ENCODE data around the gene DNLZ. TPM values are rescaled to one million over a fixed set of nuclear protein-coding genes. Genes with fewer than 3 reads are reported as not detected.

Gene DNLZ
- total and polyA plus RNA-seq, 9 of the 15 experiments (the other 6 are each of a cell fraction or from before 2014, with no cell fraction given), result 0.17 to 44.6 (median 3.4) TPM

- TF ChIP-seq STAT6 (CRISPR knock-in tag; IDR thresholded peaks at IDR 0.05) (no peak), CBX3 (IDR thresholded peaks at IDR 0.05; ENCODE audit: borderline replicate concordance in 1 of 2, low read length in 2 of 2) (no peak), CBX1 (IDR thresholded peaks at IDR 0.05; ENCODE audit: low read depth) (peak; percentile 8; the same call in 1 of the 2 replicates), ZNF592 (IDR thresholded peaks at IDR 0.05) (no peak), KHSRP (IDR thresholded peaks at IDR 0.05) (no peak), ZNF511 (CRISPR knock-in tag; IDR thresholded peaks at IDR 0.05) (0 out of 2 replicates have a peak, but pooled peaks have one; percentile 10), ELF2 (CRISPR knock-in tag; IDR thresholded peaks at IDR 0.05) (no peak), ZNF551 (CRISPR knock-in tag; IDR thresholded peaks at IDR 0.05) (no peak), NFYB (IDR thresholded peaks at IDR 0.05; ENCODE audit: extremely low read depth, insufficient read length) (no peak), MTF1 (CRISPR knock-in tag; IDR thresholded peaks at IDR 0.05; ENCODE audit: borderline replicate concordance) (no peak), ZNF311 (CRISPR knock-in tag; IDR thresholded peaks at IDR 0.05) (no peak), HNRNPUL1 (IDR thresholded peaks at IDR 0.05; ENCODE audit: low read length) (no peak), ID3 (CRISPR knock-in tag; IDR thresholded peaks at IDR 0.05) (no peak), ID3 (tag; IDR thresholded peaks at IDR 0.05) (no peak), SMAD4 (CRISPR knock-in tag; conservative IDR thresholded peaks at IDR 0.05) (peak; percentile 42; the same call in 1 of the 2 replicates), HDAC2 (IDR thresholded peaks at IDR 0.05) (peak; percentile 55; the same call in 1 of the 2 replicates), E2F5 (CRISPR knock-in tag; IDR thresholded peaks at IDR 0.05) (peak; percentile 48; the same call in 1 of the 2 replicates)
These were observed 47.1 kb upstream of the DNLZ start, which contains the start of the genes ENTR1 and PMPCA (continued) for GRCh38 chr9:136410500-136411287.

Data from K562 (cell line).